AG09319 (cell line): ENCODE measurements around the gene SCML1.

Source experiments
- DNase-seq: peaks from one replicate; pipeline ENCODE4 v3.0.0-alpha.2; 2010; ENCODE audit warnings: low read depth; ENCODE audit errors: extremely low read depth
- CTCF ChIP-seq: IDR thresholded peaks from 2 replicates; pipeline ENCODE4 v1.5.1; 2011; ENCODE audit warnings: low read depth, mild to moderate bottlenecking, inconsistent platforms, low read length, moderate library complexity

SCML1 gene

GRCh38 chrX:17737986-17738713 is 857 bp downstream of the SCML1 start:
- DNase-seq: no peak

GRCh38 chrX:17738737-17739535 is 1.6 kb downstream of the SCML1 start:
- DNase-seq: no peak
- TF ChIP-seq CTCF: no peak

More at GRCh38 chrX:17737986-17738713, 857 bp downstream of the SCML1 start:
- TF ChIP-seq CTCF: no peak

GRCh38 chrX:17740137-17741122 is 3.1 kb downstream of the SCML1 start:
- no peak for TF ChIP-seq CTCF

GRCh38 chrX:17741123-17741511 is 3.8 kb downstream of the SCML1 start:
- no peak for TF ChIP-seq CTCF
- no peak for DNase-seq

More at GRCh38 chrX:17740137-17741122, 3.1 kb downstream of the SCML1 start:
- no peak for DNase-seq

GRCh38 chrX:17743913-17744312 is 6.6 kb downstream of the SCML1 start:
- no peak for TF ChIP-seq CTCF

GRCh38 chrX:17744896-17745523 is 7.7 kb downstream of the SCML1 start:
- peak; percentile 25 for TF ChIP-seq CTCF
- DNase-seq: no peak

More at GRCh38 chrX:17743913-17744312, 6.6 kb downstream of the SCML1 start:
- DNase-seq: no peak
